Bone marrow (tissue), 2 donors: ENCODE data around the gene ZNF805.
"Not testable (repeated sequence)": the region's sequence is repeated elsewhere in the genome, so short reads cannot be mapped to it uniquely, and the experiment has no call there.

Experiments used
- DNase-seq, 2 donors: peaks; one replicate each; lab custom pipeline; 2025; lab: John Stamatoyannopoulos, UW

The ZNF805 gene

GRCh38 chr19:57240311-57241090 is at the start of gene ZNF805:
TSS of gene ZNF805 (plus strand) at chr19:57240632. CDS start at chr19:57240892, 260 bp downstream.
- DNase-seq: peak; percentile 74 to 81

GRCh38 chr19:57191141-57192076 is 49.0 kb upstream of the ZNF805 start, which contains the start of gene ZNF264:
TSS of gene ZNF264 (plus strand) at chr19:57191500. CDS start at chr19:57191914, 414 bp downstream.
- DNase-seq: peak; percentile 81 to 88

GRCh38 chr19:57192077-57192420 is 48.4 kb upstream of the ZNF805 start:
- no peak for DNase-seq

DNA sequence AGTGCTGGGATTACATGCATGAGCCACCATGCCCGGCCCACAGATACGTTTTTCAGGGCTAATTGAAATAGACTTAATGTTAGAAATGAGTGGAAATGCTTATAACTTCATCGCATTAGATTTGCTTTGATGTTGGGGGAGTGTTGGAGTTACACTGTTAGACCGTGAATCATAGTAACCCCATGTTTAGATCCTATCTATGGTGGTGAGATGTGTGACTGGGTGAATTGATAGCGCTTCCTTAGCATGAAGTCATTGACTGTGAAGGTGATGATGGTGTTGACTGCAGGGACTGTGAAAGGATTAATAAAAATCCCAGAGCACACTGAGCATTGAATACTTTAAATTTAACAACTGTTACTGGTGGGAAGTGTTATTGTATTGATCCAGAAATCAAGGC is 47.4 kb upstream of the ZNF805 start:
- DNase-seq: no peak

GRCh38 chr19:57197874-57198273 is 42.6 kb upstream of the ZNF805 start:
- not testable (repeated sequence) for DNase-seq

GRCh38 chr19:57202160-57202559 is 38.3 kb upstream of the ZNF805 start:
- no peak for DNase-seq

DNA sequence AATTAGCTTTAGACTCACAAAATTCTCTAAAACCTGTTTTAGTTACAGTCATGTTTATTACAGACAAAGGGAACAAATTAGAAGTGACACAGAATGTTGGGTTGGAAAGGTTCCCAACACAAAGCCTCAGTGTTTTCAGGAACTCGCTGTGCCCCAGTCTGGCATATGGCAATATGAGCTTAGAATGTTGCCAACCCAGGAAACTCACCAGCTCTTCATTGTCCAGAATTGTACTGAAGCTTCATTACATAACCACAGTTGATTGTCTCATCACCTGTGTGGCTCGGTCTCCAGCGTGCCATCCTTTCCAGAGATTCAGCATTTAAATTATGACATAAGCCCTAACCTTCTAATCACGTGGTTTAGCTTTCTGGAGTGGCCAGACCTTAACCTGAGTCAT is 30.1 kb upstream of the ZNF805 start:
- DNase-seq: no peak

DNA sequence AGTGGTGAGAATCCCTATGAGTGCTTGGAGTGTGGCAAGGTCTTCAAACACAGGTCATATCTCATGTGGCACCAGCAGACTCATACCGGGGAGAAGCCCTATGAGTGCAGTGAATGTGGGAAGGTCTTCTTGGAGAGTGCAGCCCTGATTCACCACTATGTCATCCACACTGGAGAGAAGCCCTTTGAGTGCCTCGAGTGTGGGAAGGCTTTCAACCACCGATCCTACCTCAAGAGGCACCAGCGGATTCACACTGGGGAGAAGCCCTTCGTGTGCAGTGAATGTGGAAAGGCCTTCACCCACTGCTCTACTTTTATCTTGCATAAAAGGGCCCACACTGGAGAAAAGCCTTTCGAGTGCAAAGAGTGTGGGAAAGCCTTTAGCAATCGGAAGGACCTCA is 28.3 kb upstream of the ZNF805 start:
- DNase-seq: no peak

DNA sequence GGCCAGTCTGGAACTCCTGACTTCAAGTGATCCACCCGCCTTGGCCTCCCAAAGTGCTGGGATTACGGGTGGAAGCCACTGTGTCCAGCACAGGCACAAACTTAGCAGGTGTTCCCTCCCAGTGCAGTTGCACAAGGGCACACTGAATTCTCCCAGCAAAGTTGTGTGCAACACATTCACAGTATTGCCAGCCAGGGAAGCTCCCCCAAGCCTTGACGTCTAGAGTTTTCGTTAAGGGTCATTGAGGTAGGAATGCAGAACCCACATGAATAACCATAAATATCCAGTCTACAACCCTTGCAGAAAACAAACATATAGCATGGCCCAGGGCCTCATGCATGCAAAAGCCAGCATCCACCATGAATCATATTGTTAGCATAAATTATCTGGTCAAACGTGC is 12.9 kb upstream of the ZNF805 start:
- no peak for DNase-seq

DNA sequence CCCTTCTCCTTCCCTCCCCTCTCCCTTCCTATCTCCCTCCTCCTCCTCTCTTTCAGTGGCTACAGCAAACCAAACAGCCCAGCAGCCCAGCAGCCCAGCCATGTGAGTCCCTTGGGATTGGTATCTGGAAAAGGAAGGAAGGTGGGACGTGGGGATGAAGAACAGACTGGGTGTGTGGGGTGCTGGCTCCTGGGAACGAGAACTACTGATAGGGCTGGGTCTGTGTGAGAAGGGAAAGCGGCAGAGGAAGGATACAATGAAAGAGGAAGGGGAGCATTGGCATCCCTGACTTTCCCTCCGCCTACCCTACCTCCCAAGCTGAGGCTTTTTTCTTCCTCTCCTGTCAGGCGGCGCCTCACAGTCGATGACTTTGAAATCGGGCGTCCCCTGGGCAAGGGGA is 8.7 kb upstream of the ZNF805 start:
- no peak for DNase-seq

GRCh38 chr19:57233207-57233606 is 7.2 kb upstream of the ZNF805 start:
- no peak for DNase-seq

DNA sequence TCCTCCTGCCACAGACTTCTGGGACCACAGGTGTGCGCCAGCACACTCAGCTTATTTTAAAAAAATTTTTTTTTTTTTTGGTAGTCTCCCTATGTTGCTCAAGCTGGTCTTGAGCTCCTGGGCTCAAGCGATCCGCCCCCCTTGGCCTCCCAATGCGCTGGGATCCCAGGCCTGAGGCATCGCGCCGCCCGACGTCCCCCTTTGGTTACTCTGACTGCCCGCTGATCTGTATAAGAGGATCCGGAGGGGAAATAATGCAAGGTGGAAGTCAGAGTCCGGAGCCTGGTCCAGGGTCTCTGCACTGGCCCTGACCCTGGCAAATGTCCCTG is 486 bp upstream of the ZNF805 start:
- no peak for DNase-seq

DNA sequence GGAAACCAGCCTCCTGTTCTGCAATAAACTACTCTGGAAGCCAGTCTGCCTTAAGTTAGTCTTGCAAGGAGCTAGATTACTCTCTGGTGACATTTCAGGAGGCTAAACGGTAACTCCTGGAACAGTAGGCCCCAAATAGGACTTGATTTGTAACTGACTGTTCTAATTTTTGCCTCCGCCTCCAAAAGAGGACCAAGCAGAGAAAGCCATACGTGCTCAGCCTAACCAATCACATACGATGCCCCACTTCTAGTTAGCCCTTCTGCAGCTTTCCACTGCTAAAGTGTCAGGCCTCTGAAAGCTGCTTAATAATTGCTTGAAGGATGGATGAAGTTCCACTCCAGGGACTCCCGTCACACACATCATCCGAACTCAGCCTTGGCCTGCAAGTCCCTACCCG is 744 bp downstream of the ZNF805 start:
- no peak for DNase-seq

DNA sequence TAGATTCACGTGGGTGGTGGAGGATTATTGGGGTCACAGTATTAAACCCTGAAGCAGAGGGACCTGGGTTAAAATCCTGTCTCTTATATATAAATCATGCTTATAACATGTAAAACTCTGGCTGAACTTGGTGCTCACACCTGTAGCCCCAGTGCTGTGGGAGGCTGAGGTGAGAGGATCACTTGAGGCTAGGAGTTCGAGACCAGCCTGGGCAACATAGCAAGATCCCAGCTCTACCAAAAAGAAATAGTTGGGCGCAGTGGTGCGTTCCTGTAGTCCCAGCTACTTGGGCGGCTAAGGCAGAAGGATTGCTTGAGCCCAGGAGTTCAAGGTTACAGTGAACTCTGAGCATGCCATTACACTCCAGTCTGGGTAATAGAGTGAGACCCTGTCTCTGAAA is 2.4 kb downstream of the ZNF805 start:
- DNase-seq: no peak

DNA sequence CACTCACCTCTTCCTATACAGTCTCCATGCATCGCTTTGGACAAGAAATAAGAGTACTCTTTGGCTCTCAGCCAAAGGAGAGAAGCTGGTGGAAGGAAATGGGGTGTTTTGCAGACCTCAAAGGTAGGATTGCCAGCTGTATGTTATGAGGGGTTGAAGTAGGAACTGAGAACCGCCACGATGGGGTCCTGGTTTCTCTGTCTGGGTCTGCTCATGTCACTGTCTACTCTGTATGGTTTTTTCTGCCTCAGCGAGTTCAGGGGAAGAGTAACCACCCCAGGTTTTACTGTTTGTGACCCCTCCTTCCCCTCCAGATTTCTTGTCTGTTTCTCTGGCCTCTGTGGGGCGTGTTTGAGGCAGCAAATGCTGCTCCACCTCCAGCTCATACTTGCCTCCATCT is 4.1 kb downstream of the ZNF805 start:
- no peak for DNase-seq

GRCh38 chr19:57245066-57245465 is 4.6 kb downstream of the ZNF805 start:
- no peak for DNase-seq

GRCh38 chr19:57245959-57246358 is 5.5 kb downstream of the ZNF805 start:
- no peak for DNase-seq

DNA sequence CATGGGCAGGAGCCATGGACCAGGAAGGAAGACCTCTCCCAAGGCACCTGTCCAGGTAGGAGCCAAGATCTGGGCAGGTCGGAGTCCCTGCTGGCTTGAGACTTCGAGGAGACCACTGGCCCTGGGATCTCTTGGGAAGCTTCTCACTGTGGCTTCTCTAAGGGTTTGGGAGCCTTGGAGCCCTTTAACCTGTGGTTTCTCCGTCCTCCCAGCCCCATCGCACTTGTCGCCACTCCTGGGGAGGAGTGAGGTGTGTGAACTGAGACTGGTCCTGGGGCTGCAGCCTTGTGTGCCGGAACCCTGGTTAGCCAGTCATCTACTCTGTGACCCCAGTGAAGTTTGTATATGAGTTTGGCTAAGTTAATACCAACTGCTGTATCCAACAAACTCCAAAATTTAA is 8.2 kb downstream of the ZNF805 start:
- no peak for DNase-seq

GRCh38 chr19:57249329-57249728 is 8.9 kb downstream of the ZNF805 start:
- DNase-seq: no peak

DNA sequence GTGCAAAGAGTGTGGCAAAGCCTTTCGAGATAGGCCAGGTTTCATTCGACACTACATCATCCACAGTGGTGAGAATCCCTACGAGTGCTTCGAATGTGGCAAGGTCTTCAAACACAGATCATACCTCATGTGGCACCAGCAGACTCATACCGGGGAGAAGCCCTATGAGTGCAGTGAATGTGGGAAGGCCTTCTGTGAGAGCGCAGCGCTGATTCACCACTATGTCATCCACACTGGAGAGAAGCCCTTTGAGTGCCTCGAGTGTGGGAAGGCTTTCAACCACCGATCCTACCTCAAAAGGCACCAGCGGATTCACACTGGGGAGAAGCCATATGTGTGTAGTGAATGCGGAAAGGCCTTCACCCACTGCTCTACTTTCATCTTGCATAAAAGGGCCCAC is 13.3 kb downstream of the ZNF805 start:
- DNase-seq: not testable (repeated sequence)

GRCh38 chr19:57262044-57262443 is 21.6 kb downstream of the ZNF805 start:
- DNase-seq: no peak

DNA sequence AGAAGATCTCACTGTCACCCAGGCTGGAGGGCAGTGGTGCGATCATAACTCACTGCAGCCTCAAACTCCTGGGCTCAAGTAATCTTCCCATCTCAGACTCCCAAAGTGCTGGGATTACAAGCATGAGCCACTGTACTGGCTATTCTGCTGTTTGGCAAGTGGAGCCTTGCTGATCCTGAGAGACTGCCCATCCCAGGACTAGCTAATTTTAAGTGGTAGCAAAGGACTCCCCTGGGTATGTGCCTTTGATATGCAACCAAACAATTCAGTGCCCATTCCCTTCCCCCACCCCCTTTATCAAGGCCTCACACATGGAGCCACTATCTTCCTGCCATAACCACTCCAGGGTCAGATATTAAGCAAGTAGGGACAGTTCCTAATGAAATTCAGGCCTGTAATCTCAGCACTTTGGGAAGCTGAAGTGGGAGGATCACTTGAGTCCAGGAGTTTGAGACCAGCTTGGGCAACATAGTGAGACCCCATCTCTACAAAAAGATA is 22.9 kb downstream of the ZNF805 start:
- no peak for DNase-seq

GRCh38 chr19:57267291-57267690 is 26.9 kb downstream of the ZNF805 start:
- no peak for DNase-seq
